SK-N-SH treated with all-trans-retinoic acid at 6 μM for 48 hours (cell line): ENCODE measurements around the gene RNF166.

Experiments used
- ATAC-seq: fragments of 200-7000 bp; cut with Tn5 transposase; 3 replicates; pipeline ENCODE4 v1.9.1; 2020; ENCODE audit warnings: mild to moderate bottlenecking, moderate library complexity
- ARNTL ChIP-seq: fragments of 450-650 bp; formaldehyde crosslinking; IDR thresholded peaks from 2 replicates; pipeline ENCODE4 v1.5.0; 2020; ENCODE audit warnings: low read depth, mild to moderate bottlenecking, moderate library complexity, borderline replicate concordance
- BACH2 ChIP-seq: fragments of 250-450 bp; sonication (Bioruptor Pico); IDR thresholded peaks from 2 replicates; pipeline ENCODE4 v1.9.0; 2021; ENCODE audit warnings: mild to moderate bottlenecking, borderline replicate concordance
- CREB5 ChIP-seq: fragments of 250-450 bp; sonication (Bioruptor Pico); IDR thresholded peaks from 2 replicates; pipeline ENCODE4 v1.5.1; 2020; ENCODE audit warnings: low read depth, mild to moderate bottlenecking, moderate library complexity
- CSDC2 ChIP-seq: fragments of 250-450 bp; sonication (Bioruptor Pico); IDR thresholded peaks from 2 replicates; pipeline ENCODE4 v1.5.0; 2020; ENCODE audit warnings: mild to moderate bottlenecking, moderate library complexity
- CSRNP3 ChIP-seq: fragments of 250-450 bp; sonication (Bioruptor Pico); IDR thresholded peaks from 2 replicates; pipeline ENCODE4 v1.5.1; 2021; ENCODE audit warnings: mild to moderate bottlenecking, moderate library complexity
- GLIS3 ChIP-seq: fragments of 250-450 bp; sonication (Bioruptor Pico); IDR thresholded peaks from 2 replicates; pipeline ENCODE4 v1.5.0; 2020; ENCODE audit warnings: mild to moderate bottlenecking, moderate library complexity
- ISL1 ChIP-seq: fragments of 250-450 bp; sonication (Bioruptor Pico); IDR thresholded peaks from 2 replicates; pipeline ENCODE4 v2.1.2; 2022; ENCODE audit warnings: mild to moderate bottlenecking, moderate library complexity
- OSR1 ChIP-seq: fragments of 250-450 bp; sonication (Bioruptor Pico); IDR thresholded peaks from 2 replicates; pipeline ENCODE4 v1.8.0; 2022; ENCODE audit warnings: moderate library complexity, mild to moderate bottlenecking, inconsistent platforms
- PATZ1 ChIP-seq: fragments of 250-450 bp; sonication (Bioruptor Pico); IDR thresholded peaks from 2 replicates; pipeline ENCODE4 v1.8.0; 2020; ENCODE audit warnings: mild to moderate bottlenecking, moderate library complexity, borderline replicate concordance
- POU6F1 ChIP-seq: fragments of 250-450 bp; sonication (Bioruptor Pico); IDR thresholded peaks from 2 replicates; pipeline ENCODE4 v1.8.0; 2021; ENCODE audit warnings: low read depth, mild to moderate bottlenecking, moderate library complexity, borderline replicate concordance
- PPARA ChIP-seq: fragments of 250-450 bp; sonication (Bioruptor Pico); IDR thresholded peaks from 2 replicates; pipeline ENCODE4 v1.5.0; 2020; ENCODE audit warnings: mild to moderate bottlenecking, borderline replicate concordance
- RARB ChIP-seq: fragments of 250-450 bp; sonication (Bioruptor Pico); IDR thresholded peaks from 2 replicates; pipeline ENCODE4 v1.8.0; 2021; ENCODE audit warnings: mild to moderate bottlenecking, moderate library complexity
- SNAI2 ChIP-seq: fragments of 250-450 bp; sonication (Bioruptor Pico); IDR thresholded peaks from 2 replicates; pipeline ENCODE4 v1.5.0; 2020; ENCODE audit warnings: mild to moderate bottlenecking, moderate library complexity
- TSHZ2 ChIP-seq: fragments of 250-450 bp; sonication (Bioruptor Pico); IDR thresholded peaks from 2 replicates; pipeline ENCODE4 v1.5.0; 2020; ENCODE audit warnings: mild to moderate bottlenecking, moderate library complexity
- ZFP3 ChIP-seq: fragments of 250-450 bp; sonication (Bioruptor Pico); IDR thresholded peaks from 2 replicates; pipeline ENCODE4 v1.5.0; 2020; ENCODE audit warnings: mild to moderate bottlenecking, moderate library complexity
- ZNF565 ChIP-seq: fragments of 450-650 bp; formaldehyde crosslinking; conservative IDR thresholded peaks from 2 replicates; pipeline ENCODE4 v1.5.0; 2020; ENCODE audit warnings: low read depth, mild to moderate bottlenecking, moderate library complexity
- ZNF70 ChIP-seq: fragments of 450-650 bp; formaldehyde crosslinking; IDR thresholded peaks from 2 replicates; pipeline ENCODE4 v1.5.0; 2020; ENCODE audit warnings: mild to moderate bottlenecking, moderate library complexity
- ZNF8 ChIP-seq: fragments of 450-650 bp; formaldehyde crosslinking; IDR thresholded peaks from 2 replicates; pipeline ENCODE4 v1.5.0; 2020; ENCODE audit warnings: mild to moderate bottlenecking, moderate library complexity

Gene RNF166

GRCh38 chr16:88681709-88682451 lies 24.3 kb downstream of the RNF166 start (continued):
- TF ChIP-seq PATZ1 (CRISPR knock-in tag), result no peak
- no peak for TF ChIP-seq ISL1 (CRISPR knock-in tag)

GRCh38 chr16:88681084-88681680 lies 25.0 kb downstream of the RNF166 start:
- no peak for ATAC-seq
- TF ChIP-seq POU6F1 (CRISPR knock-in tag) (no peak), BACH2 (CRISPR knock-in tag) (no peak), ZFP3 (CRISPR knock-in tag) (no peak), TSHZ2 (no peak), CSDC2 (no peak), ZNF70 (CRISPR knock-in tag) (no peak), CSRNP3 (no peak), ZNF565 (CRISPR knock-in tag) (no peak), GLIS3 (CRISPR knock-in tag) (no peak), OSR1 (CRISPR knock-in tag) (no peak), PATZ1 (CRISPR knock-in tag) (no peak), PPARA (CRISPR knock-in tag) (no peak), ARNTL (CRISPR knock-in tag) (no peak), SNAI2 (CRISPR knock-in tag) (no peak), CREB5 (CRISPR knock-in tag) (no peak), RARB (no peak), ZNF8 (CRISPR knock-in tag) (no peak)
- TF ChIP-seq, all 23 proteins: peak for 0
